GM12878 (cell line): ENCODE results near the gene CCNY.

Experiments used
- POLR2A ChIP-seq: IDR thresholded peaks from 2 replicates; pipeline ENCODE4 v1.6.1; 2011; ENCODE audit warnings: low read depth, mild to moderate bottlenecking, low read length
- RAD21 ChIP-seq: IDR thresholded peaks from 2 replicates; pipeline ENCODE4 v1.6.1; 2011; ENCODE audit warnings: mild to moderate bottlenecking, low read depth, low read length, moderate library complexity; ENCODE audit not compliant: insufficient read depth
- SKIL ChIP-seq: fragments of 450-650 bp; IDR thresholded peaks from 2 replicates; pipeline ENCODE4 v1.6.1; 2017; ENCODE audit warnings: mild to moderate bottlenecking, low read depth, inconsistent platforms; ENCODE audit not compliant: poor library complexity, severe bottlenecking
- TF ChIP-seq, protein P1 (sequence below), 3 experiments: IDR thresholded peaks in 2 of 3; conservative IDR thresholded peaks in 1 of 3; 2 replicates each; pipeline ENCODE4 v1.5.1; 2011; ENCODE audit warnings: low read depth in 3 of 3, low read length in 3 of 3, mild to moderate bottlenecking in 3 of 3, control low read depth in 2 of 3, moderate library complexity in 2 of 3, inconsistent platforms in 1 of 3, mixed read lengths in 1 of 3; ENCODE audit not compliant: control insufficient read depth in 2 of 3, insufficient read depth in 1 of 3; ENCODE audit errors: extremely low read depth in 1 of 3

- TF ChIP-seq POLR2A (no peak), RAD21 (no peak), SKIL (no peak)
- TF ChIP-seq, protein P1, sequence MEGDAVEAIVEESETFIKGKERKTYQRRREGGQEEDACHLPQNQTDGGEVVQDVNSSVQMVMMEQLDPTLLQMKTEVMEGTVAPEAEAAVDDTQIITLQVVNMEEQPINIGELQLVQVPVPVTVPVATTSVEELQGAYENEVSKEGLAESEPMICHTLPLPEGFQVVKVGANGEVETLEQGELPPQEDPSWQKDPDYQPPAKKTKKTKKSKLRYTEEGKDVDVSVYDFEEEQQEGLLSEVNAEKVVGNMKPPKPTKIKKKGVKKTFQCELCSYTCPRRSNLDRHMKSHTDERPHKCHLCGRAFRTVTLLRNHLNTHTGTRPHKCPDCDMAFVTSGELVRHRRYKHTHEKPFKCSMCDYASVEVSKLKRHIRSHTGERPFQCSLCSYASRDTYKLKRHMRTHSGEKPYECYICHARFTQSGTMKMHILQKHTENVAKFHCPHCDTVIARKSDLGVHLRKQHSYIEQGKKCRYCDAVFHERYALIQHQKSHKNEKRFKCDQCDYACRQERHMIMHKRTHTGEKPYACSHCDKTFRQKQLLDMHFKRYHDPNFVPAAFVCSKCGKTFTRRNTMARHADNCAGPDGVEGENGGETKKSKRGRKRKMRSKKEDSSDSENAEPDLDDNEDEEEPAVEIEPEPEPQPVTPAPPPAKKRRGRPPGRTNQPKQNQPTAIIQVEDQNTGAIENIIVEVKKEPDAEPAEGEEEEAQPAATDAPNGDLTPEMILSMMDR (IDR thresholded peaks at IDR 0.05 in 2 of 3, conservative IDR thresholded peaks at IDR 0.05 in 1 of 3; ENCODE audit: control insufficient read depth in 2 of 3, extremely low read depth in 1 of 3, insufficient read depth in 1 of 3, low read depth in 3 of 3, low read length in 3 of 3): no peak
Observed at GRCh38 chr10:35470925-35471315, 134.6 kb downstream of the CCNY start.
